GM12801 (cell line): ENCODE results near the gene PPAT.

Source experiments
- TF ChIP-seq, protein P1 (sequence below): IDR thresholded peaks from one replicate; pipeline ENCODE4 v1.5.1; 2011; ENCODE audit warnings: control low read depth; ENCODE audit not compliant: insufficient read length; ENCODE audit errors: extremely low read depth

PPAT gene

DNA sequence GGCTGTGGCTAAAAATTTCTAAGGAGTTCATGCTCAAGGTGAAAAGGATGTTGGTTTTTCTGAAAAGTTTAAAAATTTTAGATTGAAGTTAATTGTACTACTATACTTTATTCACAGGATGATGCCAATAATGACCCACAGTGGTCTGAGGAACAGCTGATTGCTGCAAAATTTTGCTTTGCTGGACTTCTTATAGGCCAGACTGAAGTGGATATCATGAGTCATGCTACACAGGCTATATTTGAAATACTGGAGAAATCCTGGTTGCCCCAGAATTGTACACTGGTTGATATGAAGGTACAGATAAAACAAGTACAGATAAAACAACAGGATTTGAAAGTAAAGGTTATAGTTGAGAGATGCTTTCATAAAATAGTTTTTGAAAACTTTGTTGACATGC lies 12.9 kb upstream of the PPAT start:
- TF ChIP-seq, protein P1, sequence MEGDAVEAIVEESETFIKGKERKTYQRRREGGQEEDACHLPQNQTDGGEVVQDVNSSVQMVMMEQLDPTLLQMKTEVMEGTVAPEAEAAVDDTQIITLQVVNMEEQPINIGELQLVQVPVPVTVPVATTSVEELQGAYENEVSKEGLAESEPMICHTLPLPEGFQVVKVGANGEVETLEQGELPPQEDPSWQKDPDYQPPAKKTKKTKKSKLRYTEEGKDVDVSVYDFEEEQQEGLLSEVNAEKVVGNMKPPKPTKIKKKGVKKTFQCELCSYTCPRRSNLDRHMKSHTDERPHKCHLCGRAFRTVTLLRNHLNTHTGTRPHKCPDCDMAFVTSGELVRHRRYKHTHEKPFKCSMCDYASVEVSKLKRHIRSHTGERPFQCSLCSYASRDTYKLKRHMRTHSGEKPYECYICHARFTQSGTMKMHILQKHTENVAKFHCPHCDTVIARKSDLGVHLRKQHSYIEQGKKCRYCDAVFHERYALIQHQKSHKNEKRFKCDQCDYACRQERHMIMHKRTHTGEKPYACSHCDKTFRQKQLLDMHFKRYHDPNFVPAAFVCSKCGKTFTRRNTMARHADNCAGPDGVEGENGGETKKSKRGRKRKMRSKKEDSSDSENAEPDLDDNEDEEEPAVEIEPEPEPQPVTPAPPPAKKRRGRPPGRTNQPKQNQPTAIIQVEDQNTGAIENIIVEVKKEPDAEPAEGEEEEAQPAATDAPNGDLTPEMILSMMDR: no peak

DNA sequence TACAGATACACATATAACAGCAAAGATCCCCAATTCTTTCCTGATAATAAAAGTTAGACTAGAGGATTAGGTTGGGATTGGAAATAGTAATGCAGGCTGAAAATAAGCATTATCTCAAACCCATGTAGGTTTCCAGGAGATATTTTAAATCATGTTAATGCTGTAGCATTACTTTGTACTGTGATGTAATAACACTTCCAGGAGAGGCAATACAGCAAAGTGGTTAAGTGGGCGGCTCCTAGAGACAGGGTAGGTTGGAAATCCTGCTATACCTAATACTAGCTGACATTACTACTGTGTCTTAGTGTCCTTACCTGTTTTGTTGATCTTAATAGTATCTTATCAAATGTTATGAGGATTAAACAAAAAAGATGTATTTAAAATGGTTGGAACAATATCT lies 10.3 kb upstream of the PPAT start:
- TF ChIP-seq, protein P1: no peak

DNA sequence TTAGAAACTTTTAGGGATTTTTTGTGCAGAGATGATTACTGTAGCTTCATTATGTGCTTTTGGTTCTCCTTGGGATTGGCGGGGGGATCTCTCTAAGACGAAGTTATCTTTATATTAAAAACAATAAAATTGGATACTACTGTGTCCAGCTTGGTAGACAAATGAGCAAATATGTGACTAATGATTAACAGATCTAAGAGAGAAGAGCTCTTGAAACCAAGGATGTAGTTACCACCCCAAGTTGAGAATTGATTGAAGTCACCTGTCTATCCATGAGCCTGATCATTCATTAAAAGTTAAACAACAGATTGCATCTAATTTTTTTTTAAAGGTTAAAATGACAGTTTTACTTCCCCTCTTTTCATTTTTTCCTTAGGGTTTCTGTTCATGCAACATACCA lies 9.3 kb upstream of the PPAT start:
- TF ChIP-seq, protein P1: no peak

DNA sequence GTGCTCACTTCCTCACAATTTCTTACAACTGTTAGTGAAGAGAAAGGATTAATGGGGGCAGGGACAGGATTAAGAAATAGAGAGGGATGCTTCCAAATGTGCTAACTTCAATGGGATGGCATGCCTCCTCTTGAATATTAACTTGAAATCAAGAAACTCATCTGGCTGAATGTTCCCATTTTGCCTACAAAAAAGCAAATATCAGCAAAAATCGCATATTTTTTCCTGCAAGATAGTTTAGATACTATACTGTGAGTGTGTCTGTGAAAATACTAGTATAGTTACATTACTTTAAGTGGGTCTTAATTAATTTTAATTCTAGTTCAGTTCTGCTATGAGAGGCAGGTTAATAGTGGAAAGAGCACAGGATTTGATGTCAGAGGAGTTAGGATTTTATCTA lies 5.6 kb upstream of the PPAT start:
- TF ChIP-seq, protein P1: no peak

DNA sequence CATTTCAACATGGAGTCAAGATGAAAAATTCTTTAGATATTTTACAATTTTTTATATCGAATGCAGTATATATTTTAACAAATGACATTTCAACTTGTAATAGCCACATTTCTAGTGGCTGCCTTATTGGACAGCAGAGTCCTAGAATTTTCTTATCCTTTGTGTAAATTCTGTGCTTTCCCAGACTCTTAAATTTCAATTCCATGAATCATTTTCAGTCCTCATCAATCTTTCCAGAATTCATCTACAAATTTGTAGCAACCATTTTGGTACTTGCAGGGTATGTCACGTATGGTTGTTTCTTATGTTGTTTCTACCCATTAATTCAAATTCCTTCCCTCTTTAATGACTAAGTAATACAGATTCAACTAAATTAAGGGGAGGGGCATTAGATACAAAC lies 3.4 kb upstream of the PPAT start:
- TF ChIP-seq, protein P1: no peak

DNA sequence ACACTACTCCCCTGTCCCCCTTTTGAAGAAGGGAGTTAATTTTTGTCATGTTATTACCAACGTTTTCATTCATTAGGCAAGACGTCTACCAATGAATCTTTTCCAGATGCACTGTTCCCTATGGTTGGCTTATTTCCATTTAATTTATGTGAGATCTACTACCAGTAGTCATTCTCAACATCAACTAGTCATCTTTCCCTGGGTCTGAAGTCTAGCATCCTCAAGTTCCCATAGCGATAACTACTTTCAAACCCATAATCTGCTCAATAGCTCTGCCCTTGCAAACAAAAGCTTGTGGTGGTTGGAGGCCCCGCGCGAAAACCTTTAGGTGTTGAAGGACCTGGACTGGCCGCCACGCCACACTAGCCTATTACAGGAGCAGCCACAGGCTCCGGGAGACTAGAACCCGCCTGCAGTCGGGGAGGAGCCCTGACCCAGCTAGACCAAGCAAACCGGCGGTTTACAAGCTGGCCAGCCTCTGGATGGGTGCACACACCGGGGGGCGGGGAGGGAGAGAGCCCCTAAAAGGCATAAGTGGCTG lies 746 bp downstream of the PPAT start:
- TF ChIP-seq, protein P1: no peak

DNA sequence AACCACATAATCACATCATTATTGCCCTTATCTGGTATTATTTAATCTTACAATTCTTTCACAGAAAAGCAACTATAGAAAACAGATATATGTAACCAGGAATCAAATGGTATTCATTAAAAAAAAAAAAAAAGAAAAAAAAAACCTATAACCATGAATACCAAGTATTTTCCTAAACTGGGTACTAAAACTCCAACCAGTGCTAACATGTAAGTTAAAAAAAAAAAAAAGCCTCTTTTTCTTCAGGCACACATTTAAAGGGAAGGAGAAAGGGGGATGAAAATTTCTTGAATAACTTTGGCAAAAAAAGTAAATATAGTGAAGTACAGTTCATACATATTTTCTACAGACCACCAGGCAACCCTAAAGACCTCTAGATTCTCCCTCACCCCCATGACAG lies 2.1 kb downstream of the PPAT start:
- TF ChIP-seq, protein P1: no peak

DNA sequence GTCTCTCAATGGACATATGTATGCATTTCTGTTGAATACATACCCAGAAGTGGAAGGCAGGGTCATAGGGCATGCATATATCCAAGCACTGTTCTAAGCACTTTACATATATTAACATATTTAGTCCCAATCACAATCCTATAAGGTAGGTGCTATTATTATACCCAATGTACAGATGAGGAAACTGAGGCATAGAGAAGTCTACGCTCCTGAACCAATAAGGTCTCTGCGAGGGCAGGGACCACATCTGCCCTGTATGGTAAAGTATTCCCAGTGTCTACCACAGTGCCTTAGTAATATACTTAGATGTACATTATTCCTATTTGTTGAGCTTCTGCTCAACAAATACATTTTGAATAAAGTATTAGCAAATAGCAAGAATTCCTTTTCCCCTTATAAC lies 5.2 kb downstream of the PPAT start:
- TF ChIP-seq, protein P1: no peak
